ENCODE measurements around the gene CHMP1B.

The CHMP1B gene

GRCh38 chr18:11851146-11851805 is at the start of gene CHMP1B:
CHMP1B (plus strand) TSS chr18:11851413; CDS start chr18:11851512, 99 bp downstream.
- DNase-seq: peak; percentile 97 to 100 (median 98)
- intact Hi-C loops (cut with DNase I): loop anchor here (2.0 kb wide), 1 partner anchor 58 kb away; the partner anchor contains the start of gene MPPE1

GRCh38 chr18:11801573-11801972 is 49.6 kb upstream of the CHMP1B start:
- DNase-seq: no peak
- intact Hi-C loops (cut with DNase I): no loop called here

DNA sequence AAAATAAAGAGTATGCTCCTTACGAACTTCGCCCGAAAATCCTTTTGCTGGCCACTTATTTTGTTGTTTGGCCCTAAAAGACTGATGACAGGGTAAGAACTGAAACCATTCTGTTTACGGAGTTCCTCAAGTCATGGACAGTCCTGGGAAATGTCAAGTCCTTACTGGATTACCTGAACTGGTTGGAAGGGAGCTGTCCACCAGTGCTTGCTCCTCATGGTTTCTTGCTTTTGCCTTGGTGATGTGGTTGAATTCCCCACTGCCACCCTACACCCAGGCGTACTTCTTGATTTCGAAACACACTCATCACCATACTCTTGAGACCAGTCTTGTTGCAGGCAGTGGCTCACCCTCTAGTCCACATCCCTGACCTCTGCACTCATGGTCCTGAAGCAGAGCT is 49.1 kb upstream of the CHMP1B start:
- DNase-seq: no peak
- intact Hi-C loops (cut with DNase I): no loop called here

DNA sequence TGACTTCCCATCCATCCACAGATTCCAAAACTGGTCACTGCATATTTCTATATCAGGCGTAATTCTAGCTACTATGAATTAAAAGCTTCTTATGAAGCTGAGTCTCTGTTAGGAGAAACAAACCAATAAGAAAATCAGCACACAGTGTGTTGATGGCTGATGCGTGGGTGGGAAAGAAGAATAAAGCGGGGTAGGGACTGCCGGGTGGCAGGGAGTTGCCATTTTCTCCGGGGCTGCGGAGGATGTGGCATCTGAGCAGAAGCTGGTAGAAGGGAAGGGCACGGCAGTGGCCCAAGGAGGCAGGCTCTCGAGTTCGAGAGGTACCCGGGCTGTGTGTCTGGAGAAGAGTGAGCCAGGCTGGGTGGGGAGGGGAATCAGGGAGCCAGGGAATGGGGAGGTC is 48.6 kb upstream of the CHMP1B start:
- intact Hi-C loops (cut with DNase I): no loop called here
- peak in 1 of 10 donors; percentile 47 for DNase-seq

- no peak for DNase-seq
- intact Hi-C loops (cut with DNase I): no loop called here
Observed at GRCh38 chr18:11807233-11807632, 44.0 kb upstream of the CHMP1B start.

DNA sequence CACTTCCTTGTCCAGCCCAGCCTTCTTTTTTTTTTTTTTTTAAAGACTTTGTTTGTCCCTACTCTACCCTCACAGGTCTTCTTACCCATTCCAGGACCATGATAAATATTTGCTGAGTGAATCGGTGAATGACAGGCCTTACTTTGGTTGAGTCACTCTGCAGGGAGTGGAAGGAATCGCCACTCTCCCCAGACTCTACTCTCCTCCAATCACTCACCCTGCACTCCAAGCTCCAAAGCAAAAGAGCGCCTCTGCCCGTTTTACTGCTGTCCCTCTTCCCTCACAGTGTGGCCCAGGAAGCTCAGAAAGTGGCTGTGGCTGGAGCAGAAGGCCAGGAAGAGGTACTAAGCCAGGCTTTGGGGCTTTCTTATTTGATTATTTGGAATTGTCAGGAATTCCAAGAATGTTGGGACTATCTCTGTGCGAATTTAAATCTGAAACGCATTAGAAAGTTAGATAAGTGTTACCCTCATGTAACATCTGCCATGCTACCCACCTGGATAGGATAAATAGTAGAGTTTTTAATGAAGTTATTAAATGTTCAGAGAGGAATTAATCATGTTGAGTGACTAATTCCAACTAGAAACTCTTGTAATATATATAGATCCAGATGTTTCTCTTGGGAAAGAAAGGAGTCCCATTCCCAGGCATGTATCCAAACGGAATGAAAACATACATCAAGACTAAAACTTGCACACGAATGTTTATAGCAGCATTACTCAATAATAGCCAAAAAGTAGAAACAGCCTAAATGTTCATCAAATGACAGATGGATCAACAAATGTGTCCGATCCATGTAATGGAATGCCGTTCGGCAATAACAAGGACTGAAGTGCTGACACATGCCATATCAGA is 43.0 kb upstream of the CHMP1B start:
- intact Hi-C loops (cut with DNase I): no loop called here
- no peak for DNase-seq

DNA sequence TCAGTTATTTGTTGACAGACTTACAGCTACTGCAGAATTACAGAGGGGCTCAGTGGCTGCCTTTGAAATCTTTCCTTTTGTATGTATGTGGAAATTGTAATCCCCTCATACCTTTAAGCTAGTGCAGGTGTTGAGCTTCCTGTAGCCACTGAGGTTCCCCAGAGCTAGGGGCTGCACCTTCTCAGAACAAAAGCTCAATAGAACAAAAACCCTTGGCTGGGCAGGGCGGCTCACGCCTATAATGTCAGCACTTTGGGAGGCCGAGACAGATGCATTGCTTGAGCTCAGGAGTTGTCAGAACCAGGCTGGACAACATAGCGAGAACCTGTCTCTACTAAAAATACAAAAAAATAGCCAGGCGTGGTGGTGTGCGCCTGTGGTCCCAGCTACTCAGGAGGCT is 41.3 kb upstream of the CHMP1B start:
- peak in 1 of 10 donors; percentile 59 for DNase-seq
- intact Hi-C loops (cut with DNase I): no loop called here

GRCh38 chr18:11810379-11810778 is 40.8 kb upstream of the CHMP1B start:
- DNase-seq: peak in 1 of 10 donors; percentile 79
- intact Hi-C loops (cut with DNase I): no loop called here

DNA sequence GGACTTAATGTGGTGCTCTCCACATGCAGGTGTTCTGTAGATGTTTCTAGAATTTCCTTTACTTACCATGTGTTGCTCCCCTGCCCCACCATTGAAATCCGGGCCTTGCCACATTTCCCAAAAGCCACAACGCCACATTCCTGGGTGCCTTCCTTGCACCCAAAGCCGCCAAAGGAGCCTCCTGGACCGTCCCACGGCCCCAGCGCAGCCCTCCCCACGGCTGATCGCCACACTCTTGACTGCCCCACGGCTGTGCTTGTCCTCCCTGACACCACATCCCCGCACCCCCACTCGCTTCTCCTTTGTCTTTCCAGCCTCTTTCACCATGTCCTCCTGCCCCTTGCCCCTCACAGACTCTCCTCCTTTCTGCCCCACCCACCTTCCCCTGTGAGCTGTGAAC is 40.2 kb upstream of the CHMP1B start:
- DNase-seq: peak in 1 of 10 donors; percentile 50
- intact Hi-C loops (cut with DNase I): no loop called here

GRCh38 chr18:11817229-11817628 is 34.0 kb upstream of the CHMP1B start:
- DNase-seq: no peak
- intact Hi-C loops (cut with DNase I): no loop called here

DNA sequence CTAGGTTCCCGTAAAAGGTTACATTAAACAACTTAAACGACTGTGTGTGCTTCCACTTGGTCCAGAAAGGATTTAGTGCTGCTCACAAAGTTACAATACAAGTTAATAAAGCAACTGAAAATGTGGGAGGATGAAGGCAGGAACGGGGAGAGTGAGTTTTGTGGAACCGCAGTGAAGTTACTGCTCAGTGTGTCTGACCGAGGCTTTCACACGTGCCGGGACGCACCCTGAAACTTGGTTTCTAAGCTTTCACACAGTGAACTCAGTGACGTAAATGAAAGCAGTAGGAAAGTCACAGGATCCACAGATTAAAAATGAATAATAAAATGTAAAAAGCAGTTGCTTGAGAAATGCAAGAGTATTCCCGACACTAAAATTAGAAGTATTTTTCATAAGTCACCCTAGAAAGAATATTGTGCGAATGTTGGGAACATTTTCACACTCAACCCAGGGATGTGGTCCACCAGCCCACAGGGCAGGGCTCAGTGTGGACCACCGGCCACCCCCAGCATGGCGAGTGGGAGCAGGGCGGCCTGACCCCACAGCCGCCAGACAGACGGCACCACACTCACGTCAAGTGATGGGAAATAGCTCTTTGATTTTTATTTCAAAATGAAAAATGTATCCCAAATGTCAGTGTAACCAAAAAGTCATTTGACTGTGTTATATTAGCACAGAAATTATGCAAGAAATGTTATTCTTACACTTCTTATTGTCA is 32.6 kb upstream of the CHMP1B start:
- intact Hi-C loops (cut with DNase I): no loop called here
- peak in 1 of 10 donors; percentile 61 for DNase-seq

DNA sequence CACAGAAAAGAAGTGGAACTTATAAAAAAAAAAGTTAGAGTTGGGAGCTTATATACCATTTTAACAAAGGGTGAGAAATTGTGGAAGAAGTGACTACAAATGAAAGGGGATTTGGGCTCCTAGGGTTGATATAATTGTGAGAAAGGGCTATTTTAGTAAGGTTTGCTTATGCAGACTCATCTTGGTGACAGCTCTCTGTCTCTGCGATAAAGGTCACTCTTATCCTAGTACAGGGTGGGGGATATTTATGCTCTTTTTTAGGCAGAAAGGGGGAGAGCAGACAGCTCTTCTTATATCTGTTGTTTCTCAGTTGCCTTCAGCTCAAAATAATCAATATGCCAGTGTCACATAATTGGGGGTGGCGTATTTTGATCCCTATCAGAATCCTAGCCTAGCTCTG is 31.3 kb upstream of the CHMP1B start:
- no peak for DNase-seq
- intact Hi-C loops (cut with DNase I): no loop called here

DNA sequence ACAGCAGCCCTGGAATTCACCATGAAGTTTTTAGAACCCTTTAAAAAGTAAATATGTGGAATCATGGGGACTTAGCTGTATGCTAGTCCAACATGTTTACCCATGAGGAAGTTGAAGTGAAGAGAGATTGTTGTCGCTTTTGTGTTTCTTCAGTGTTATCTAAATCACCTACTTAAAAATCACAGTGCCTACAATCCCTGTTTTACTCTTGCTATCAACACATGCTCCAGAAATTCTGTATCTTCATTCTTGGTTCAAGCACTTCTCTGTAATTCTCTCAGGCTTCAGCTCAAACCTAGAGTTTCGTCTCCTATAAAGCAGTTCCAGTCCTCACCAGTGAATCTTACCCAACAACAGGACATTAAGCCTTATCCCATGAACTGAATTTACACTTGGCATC is 30.5 kb upstream of the CHMP1B start:
- no peak for DNase-seq
- intact Hi-C loops (cut with DNase I): no loop called here

- intact Hi-C loops (cut with DNase I): no loop called here
- DNase-seq: no peak
Observed at GRCh38 chr18:11821208-11821607, 30.0 kb upstream of the CHMP1B start.

DNA sequence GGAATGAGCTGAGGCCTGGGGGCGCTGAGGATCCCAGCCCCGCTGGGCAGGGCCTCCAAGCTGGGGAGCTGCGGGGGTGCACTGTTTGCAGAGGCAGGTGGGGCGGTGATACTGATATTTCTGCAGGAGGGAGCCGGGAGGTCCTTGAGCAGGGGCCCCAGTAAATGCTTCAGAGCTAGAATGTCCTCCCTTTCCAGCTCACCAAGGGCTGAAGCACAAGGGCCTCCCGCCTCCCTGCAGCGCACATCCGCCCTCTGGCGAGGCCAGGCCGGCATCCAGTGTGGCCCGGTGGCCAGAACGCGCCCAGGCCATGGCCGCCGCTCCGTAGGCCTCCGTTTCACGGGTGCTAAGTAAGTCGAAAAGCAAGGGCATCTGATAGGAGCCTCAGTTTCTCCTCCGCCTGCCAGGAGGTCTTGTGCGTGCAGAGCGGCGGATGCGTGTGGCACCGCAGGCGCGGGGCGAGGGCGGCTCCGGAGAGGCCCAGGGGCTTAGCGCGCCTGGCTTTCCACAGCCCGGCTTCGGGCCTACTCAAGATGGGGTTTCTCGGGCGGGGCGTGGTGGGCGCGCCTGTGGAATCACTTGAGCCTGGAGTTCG is 29.5 kb upstream of the CHMP1B start:
- DNase-seq: no peak
- intact Hi-C loops (cut with DNase I): no loop called here

GRCh38 chr18:11823545-11823944 is 27.7 kb upstream of the CHMP1B start:
- no peak for DNase-seq
- intact Hi-C loops (cut with DNase I): no loop called here

DNA sequence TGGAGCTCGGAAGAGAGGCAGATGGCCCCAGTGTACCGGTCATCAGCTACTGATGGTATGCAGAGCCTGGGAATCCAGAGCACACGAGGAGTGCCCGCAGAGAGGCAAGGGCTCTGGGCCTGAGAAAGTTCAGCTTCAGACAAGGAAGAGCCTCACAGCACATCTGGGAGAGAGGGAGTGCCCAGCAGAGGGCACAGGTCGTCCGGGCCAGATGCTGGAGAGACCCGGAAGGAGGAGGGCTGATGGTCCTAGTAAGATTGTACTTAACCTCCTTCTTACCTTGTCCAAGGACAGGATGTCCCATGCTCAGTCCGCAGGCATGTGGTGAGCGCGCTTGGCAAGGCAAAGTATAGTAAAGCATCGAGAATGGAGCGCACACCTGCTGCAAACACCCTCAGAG is 24.4 kb upstream of the CHMP1B start:
- intact Hi-C loops (cut with DNase I): no loop called here
- DNase-seq: no peak

DNA sequence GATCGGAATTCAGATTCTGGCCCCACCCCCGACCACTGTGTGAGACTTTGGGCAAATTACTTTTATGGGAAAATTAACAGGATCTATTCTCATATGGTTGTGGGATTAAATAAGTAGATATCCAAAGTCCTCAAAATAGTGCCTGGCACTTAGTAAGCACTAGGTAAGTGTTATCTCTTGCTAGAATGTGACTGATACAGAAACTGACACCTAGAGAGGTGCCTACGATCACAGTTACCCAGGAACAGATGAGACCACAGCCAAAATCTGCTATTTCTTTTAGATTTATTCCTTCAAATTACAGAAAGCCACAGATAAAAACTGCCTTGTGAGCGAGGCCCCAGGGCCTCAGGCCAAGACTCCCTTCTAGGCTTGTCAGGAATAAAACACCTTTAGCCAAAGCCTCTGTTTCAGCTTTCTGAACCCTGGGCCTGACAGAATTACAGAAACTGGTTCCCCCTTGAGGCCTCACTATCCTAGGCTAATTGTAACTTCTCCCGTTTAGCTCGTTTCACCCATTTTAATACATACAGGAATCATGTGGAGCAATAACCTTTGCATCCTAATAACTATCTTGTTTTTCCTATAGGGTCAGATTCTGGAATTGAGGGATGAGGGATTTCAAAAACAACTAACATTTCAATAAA is 22.3 kb upstream of the CHMP1B start:
- no peak for DNase-seq
- intact Hi-C loops (cut with DNase I): no loop called here

GRCh38 chr18:11830585-11830984 is 20.6 kb upstream of the CHMP1B start:
- intact Hi-C loops (cut with DNase I): no loop called here
- no peak for DNase-seq

DNA sequence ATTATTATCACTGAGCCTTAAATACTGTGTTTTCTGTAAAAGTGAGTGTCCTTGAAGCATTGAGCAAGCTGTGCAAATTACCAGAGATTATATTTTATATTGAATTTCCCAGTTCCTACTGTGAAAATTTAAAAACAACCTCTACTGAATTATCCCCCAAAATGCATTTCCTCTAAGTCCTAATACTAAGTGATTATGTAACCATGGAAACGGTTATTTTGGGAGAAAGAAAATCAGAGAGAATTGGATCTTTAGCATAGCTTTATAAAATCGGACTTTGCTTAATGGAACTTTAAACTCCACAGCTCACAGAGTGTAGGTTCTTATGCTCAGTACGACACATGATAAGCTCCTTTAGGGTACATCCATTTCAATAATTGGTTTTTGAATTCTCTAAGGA is 19.3 kb upstream of the CHMP1B start:
- intact Hi-C loops (cut with DNase I): loop anchor here (2.0 kb wide), 1 partner anchor 29 kb away; no protein-coding TSS in a partner anchor
- no peak for DNase-seq

Data from posterior cingulate gyrus (tissue), 11 donors.